ENCODE results near the gene ZNF831.

Gene ZNF831

DNA sequence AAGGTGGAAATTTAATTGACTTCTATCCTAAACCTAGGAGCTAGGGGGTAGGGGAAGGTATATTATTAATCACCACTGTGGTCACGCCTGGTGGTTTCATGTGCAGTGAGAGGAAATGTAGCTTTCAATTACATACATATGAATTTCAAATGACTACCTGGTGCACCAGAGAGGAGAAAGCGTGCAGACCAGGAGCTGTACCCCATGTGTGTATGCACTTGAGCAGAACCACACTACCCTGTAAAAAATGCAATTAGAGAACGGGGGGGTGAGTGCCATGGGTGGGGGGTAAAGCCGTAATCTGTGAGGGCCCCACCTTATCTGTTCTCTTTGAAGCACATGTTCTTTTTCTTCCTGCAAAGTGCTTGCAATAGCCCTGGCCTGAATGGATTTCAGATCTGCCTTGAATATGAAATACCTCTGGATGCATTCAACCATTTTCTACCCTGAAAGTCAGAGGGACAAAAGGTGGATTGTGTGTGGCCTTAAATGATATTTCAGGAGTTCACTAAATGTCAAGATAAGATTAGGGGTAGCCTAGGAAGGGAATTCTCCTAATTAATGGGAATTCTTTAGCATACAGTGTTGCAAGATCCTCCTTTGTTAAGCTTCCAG, 105.9 kb downstream of the ZNF831 start:
- Histone ChIP-seq H3K27ac (ENCODE audit: low read depth, low read length) (no peak overlapping the region), H3K9ac (ENCODE audit: low read length) (no peak overlapping the region), H3K4me1 (ENCODE audit: control insufficient read depth, insufficient read depth, low read length) (no peaks in the 10 kb centered on the region), H3K36me3 (ENCODE audit: control insufficient read depth, insufficient read depth, low read length) (no peaks in the 10 kb centered on the region), H3K4me3 (ENCODE audit: low read length) (no peak overlapping the region), H3K27me3 (ENCODE audit: control insufficient read depth, insufficient read depth, low read length) (no peaks in the 10 kb centered on the region)

DNA sequence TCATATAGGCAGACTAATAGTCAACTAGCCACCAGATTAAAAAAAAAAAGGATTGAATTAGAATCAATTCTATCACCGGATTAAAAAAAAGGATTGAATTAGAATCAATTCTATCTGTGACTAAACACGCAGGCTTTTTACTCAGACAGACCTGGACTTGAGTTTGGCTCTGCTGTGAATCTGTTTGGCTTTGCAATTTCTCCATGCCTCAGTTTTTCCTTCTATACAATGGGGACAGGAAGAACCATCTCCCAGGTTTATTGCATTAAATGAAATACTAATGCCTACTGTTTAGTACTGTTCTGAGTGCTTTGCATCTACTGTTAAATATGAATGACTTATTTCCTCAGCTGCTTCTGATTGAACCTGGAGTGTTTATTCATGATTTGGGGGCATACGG, 106.8 kb downstream of the ZNF831 start:
- H3K27me3 ChIP-seq (ENCODE audit: control insufficient read depth, insufficient read depth, low read length): peaks cover under 1% of the 10 kb centered on the region
- no peaks in the 10 kb centered on the region for H3K36me3 ChIP-seq (ENCODE audit: control insufficient read depth, insufficient read depth, low read length)
- H3K4me3 ChIP-seq (ENCODE audit: low read length): no peak overlapping the region
- H3K9ac ChIP-seq (ENCODE audit: low read length): no peak overlapping the region
- H3K27ac ChIP-seq (ENCODE audit: low read depth, low read length): no peak overlapping the region
- H3K4me1 ChIP-seq (ENCODE audit: control insufficient read depth, insufficient read depth, low read length): no peaks in the 10 kb centered on the region

DNA sequence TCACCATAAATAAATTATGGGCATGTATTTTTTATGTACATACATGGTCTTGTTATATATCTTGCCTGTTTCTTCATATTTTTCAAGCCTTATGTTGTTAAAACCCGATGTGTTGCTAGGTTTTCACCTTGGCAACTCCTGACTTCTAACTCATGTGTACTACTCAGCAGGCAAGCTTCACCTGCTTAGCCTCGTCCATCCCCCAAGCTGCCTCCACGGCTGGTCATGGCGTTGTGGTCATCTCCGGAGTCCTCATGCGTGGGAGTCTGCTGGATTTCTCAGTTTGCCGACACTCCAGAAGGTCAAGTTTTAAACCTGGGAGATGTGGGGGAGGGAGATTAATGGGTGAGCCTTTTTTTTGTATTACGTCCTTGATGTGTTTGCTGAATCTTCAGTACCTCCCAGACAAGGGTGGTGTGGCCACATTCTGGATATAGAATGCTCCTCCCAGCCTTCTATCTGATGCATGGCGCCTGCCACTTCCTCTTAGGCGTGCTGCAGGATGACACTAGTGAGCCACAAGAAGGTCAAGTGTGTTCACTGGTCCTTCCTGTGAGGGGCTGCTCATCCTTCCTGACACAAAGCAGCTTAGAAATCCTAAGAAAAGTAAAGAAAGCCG, 110.2 kb downstream of the ZNF831 start:
- no peaks in the 10 kb centered on the region for H3K4me1 ChIP-seq (ENCODE audit: control insufficient read depth, insufficient read depth, low read length)
- H3K9ac ChIP-seq (ENCODE audit: low read length): no peak overlapping the region
- H3K27ac ChIP-seq (ENCODE audit: low read depth, low read length): no peak overlapping the region
- H3K36me3 ChIP-seq (ENCODE audit: control insufficient read depth, insufficient read depth, low read length): no peaks in the 10 kb centered on the region
- H3K27me3 ChIP-seq (ENCODE audit: control insufficient read depth, insufficient read depth, low read length): peaks cover 2% of the 10 kb centered on the region
- no peak overlapping the region for H3K4me3 ChIP-seq (ENCODE audit: low read length)

DNA sequence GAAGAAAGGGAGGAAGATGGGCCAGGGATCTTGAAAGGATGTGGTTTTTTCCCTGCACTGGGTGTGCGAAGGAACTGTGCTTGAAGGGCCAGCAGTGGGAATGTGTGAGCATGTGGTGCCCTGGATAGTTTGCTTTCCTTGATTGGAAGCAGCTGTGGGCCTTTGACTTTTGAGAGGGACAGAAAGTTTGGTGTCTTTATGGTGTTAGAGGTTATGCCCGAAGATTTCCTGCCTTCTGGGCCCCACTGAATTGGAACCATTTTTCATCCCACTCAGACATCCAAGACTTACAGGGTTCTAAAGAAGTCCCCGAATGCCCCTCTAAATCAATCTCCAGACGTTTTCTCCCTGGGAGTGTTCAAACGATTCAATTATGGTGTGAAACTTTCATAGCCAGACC, 113.3 kb downstream of the ZNF831 start:
- H3K27ac ChIP-seq (ENCODE audit: low read depth, low read length): no peak overlapping the region
- peaks cover 2% of the 10 kb centered on the region for H3K27me3 ChIP-seq (ENCODE audit: control insufficient read depth, insufficient read depth, low read length)
- H3K4me1 ChIP-seq (ENCODE audit: control insufficient read depth, insufficient read depth, low read length): no peaks in the 10 kb centered on the region
- no peak overlapping the region for H3K9ac ChIP-seq (ENCODE audit: low read length)
- no peak overlapping the region for H3K4me3 ChIP-seq (ENCODE audit: low read length)
- no peaks in the 10 kb centered on the region for H3K36me3 ChIP-seq (ENCODE audit: control insufficient read depth, insufficient read depth, low read length)

DNA sequence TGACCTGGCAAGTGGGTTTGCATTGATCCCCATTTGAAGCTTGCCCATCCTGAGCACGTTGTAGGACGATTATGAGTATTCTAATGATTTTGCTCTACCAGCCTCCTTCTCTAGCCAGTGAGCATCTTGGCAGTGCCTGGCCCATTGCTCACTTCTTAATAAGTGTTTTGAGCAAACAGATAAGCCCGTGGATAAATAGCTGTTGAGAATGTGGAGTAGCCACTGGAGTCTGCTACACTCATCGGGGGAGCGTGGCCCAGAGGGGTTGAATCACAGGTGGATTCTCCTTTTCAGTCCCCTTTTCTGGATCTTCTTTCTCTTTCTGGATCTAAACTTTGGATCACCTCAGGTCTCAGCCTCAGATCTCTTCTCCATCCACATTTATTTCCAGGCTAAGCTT, 120.8 kb downstream of the ZNF831 start:
- no peak overlapping the region for H3K9ac ChIP-seq (ENCODE audit: low read length)
- no peak overlapping the region for H3K4me3 ChIP-seq (ENCODE audit: low read length)
- no peak overlapping the region for H3K27ac ChIP-seq (ENCODE audit: low read depth, low read length)
- no peaks in the 10 kb centered on the region for H3K4me1 ChIP-seq (ENCODE audit: control insufficient read depth, insufficient read depth, low read length)
- H3K36me3 ChIP-seq (ENCODE audit: control insufficient read depth, insufficient read depth, low read length): no peaks in the 10 kb centered on the region
- no peaks in the 10 kb centered on the region for H3K27me3 ChIP-seq (ENCODE audit: control insufficient read depth, insufficient read depth, low read length)

DNA sequence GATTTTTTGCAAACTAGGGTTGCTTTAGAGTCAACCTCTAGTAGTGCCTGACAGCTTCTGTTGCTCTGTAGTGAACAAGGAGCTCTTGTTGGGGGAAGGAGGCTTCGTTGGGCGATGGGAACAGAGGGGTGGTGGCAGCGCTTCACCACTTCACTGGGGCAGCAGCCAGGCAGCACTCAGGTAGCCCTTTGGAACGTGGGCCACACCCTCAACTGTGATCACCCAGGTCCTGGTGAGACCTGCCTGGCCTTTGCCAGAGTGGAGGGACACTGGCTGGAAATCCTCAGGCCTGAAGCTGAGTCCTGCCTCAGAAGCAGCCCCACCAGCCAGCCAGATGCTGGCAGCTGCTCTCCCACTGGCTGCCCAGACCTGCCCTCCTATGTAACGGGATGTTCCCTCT, 126.4 kb downstream of the ZNF831 start:
- no peak overlapping the region for H3K27ac ChIP-seq (ENCODE audit: low read depth, low read length)
- H3K4me3 ChIP-seq (ENCODE audit: low read length): no peak overlapping the region

DNA sequence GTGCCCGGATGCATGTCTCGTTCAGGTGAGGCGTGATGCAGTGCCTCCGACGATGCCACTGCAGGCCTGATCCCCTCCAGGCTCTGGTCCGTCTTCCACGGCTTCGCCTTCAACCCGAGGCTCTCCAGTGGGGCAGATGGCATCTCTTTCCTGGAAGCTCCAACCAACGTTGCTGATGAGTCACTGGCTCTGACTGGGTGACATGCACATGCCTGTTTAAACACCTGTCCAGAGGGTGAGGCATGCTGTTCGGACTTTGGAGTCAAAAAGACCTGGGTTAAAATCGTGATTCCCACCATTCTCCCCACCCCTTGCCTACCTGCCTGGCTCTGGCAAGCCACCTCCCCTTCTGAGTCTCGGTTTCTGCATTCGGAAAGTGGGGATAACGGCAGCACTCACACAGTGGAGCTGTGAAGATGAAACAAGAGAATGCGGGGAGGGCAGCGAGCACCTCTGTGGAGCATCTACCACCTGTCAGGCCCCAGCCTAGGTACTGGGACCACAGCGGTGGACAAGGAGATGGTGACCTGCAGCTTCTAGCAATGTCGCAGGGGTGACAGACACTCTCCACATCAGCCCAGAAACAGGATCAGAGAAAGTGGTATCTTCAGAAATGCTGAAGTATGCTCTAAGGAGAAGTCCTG, 128.2 kb downstream of the ZNF831 start:
- H3K4me3 ChIP-seq (ENCODE audit: low read length): no peak overlapping the region
- no peak overlapping the region for H3K27ac ChIP-seq (ENCODE audit: low read depth, low read length)
- H3K9ac ChIP-seq (ENCODE audit: low read length): no peak overlapping the region
- no peaks in the 10 kb centered on the region for H3K36me3 ChIP-seq (ENCODE audit: control insufficient read depth, insufficient read depth, low read length)
- H3K4me1 ChIP-seq (ENCODE audit: control insufficient read depth, insufficient read depth, low read length): no peaks in the 10 kb centered on the region
- H3K27me3 ChIP-seq (ENCODE audit: control insufficient read depth, insufficient read depth, low read length): no peaks in the 10 kb centered on the region

More for the DNA sequence above, 126.4 kb downstream of the ZNF831 start:
- Histone ChIP-seq H3K4me1 (ENCODE audit: control insufficient read depth, insufficient read depth, low read length) (no peaks in the 10 kb centered on the region), H3K9ac (ENCODE audit: low read length) (no peak overlapping the region), H3K27me3 (ENCODE audit: control insufficient read depth, insufficient read depth, low read length) (no peaks in the 10 kb centered on the region), H3K36me3 (ENCODE audit: control insufficient read depth, insufficient read depth, low read length) (no peaks in the 10 kb centered on the region)

DNA sequence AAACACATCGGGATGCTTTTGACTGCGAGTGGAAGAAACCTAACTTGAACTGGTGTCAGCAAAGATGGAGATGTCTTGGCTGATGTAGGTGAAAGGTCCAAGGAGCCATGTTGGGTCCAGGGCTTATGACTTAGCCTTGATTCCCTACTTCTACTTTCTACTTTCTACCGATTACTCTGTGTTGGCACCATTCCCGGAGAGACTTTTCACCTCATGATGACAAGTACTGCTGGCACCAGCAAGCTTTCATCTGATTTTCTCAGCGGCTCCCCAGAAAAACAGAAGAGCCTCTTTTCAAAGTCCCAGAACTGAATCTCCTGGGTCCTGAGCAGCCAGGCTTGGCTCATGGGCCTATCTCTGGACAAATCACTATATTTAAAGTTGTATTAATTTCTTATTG, 131.9 kb downstream of the ZNF831 start:
- Histone ChIP-seq H3K27ac (ENCODE audit: low read depth, low read length) (no peak overlapping the region), H3K27me3 (ENCODE audit: control insufficient read depth, insufficient read depth, low read length) (peaks cover 2% of the 10 kb centered on the region), H3K9ac (ENCODE audit: low read length) (no peak overlapping the region), H3K4me1 (ENCODE audit: control insufficient read depth, insufficient read depth, low read length) (no peaks in the 10 kb centered on the region), H3K4me3 (ENCODE audit: low read length) (no peak overlapping the region), H3K36me3 (ENCODE audit: control insufficient read depth, insufficient read depth, low read length) (no peaks in the 10 kb centered on the region)

DNA sequence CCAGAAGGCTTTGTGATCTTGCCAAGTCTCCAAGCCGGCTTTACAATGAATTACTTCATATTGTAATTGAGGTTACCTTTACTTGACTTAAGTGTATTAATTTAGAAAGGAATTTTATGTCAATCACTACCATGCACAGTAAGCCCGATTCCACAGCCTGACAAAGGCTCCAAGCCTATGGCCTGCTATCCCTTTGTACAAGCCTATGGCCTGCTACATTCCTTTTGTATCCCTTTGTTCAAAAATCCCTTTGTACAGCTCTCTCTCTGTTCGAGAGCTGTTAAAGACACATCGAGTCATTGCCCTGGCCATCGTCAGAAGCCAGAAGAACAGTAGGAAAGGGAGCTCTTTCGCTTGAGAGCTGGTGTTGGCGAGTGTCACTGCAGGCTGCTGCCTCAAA, 134.1 kb downstream of the ZNF831 start:
- Histone ChIP-seq H3K27ac (ENCODE audit: low read depth, low read length) (no peak overlapping the region), H3K27me3 (ENCODE audit: control insufficient read depth, insufficient read depth, low read length) (peaks cover 4% of the 10 kb centered on the region), H3K9ac (ENCODE audit: low read length) (no peak overlapping the region), H3K36me3 (ENCODE audit: control insufficient read depth, insufficient read depth, low read length) (no peaks in the 10 kb centered on the region), H3K4me3 (ENCODE audit: low read length) (no peak overlapping the region), H3K4me1 (ENCODE audit: control insufficient read depth, insufficient read depth, low read length) (no peaks in the 10 kb centered on the region)

DNA sequence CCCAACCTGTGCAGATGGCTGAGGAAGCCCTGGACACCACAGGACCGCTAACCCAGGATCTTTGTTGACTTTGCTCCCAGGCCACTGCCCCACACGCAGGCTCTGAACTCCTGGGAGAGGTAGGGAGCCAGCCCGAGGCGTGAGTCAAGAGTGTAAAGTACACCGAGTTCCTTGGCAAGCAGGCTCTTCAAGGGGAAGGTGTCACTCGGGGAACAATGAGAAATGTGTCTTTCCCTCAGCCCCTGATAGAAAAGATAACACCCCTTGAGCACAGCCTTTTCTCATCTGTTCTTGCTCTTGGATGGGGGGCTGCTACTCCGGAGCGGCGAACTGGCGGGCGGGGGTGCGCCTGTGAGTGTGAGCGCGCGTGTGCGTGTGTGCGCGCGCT, 136.3 kb downstream of the ZNF831 start:
- Histone ChIP-seq H3K9ac (ENCODE audit: low read length) (no peak overlapping the region), H3K4me3 (ENCODE audit: low read length) (no peak overlapping the region), H3K4me1 (ENCODE audit: control insufficient read depth, insufficient read depth, low read length) (no peaks in the 10 kb centered on the region), H3K27ac (ENCODE audit: low read depth, low read length) (no peak overlapping the region), H3K27me3 (ENCODE audit: control insufficient read depth, insufficient read depth, low read length) (peaks cover 4% of the 10 kb centered on the region), H3K36me3 (ENCODE audit: control insufficient read depth, insufficient read depth, low read length) (no peaks in the 10 kb centered on the region)

DNA sequence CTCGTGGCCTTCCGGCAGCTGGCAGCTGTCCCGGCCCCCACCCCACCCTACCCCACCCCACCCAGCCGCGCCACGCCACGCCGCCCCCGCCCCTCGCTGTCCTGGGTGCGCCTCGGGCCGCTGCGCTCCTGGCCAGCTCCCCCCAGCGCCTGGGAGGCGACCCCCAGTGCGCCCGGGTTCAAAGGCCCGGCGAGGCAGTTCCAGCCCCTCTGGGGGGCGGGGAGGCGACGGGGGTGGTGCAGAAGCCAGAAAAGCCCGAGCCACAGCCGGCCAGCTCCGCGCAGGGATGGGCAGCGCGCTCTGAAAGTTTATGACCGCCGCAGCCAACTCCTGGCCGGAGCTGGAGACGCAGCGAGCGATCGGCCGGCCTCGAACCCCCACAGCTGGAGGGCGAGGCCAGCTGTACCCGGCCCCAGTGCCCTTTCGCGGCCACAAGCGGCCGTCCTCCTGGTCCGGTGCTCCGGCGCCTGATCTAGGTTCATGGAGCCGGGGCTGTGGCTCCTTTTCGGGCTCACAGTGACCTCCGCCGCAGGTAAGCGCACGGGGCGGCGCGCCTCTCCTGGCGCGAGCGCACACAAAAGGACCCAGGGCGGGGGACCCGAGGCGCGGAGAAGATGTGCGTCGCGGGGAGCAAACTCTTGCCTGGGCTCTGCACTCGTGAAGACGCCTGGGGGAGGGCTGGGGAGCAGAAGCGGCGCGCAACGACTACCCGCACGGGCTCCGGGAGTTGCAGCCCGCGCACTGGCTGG, 136.9 kb downstream of the ZNF831 start, which contains the start of gene EDN3:
EDN3 (plus strand) TSS at position 279 of the 749 bp plus-strand sequence; CDS start at position 481, 202 bp downstream.
- H3K4me1 ChIP-seq (ENCODE audit: control insufficient read depth, insufficient read depth, low read length): no peaks in the 10 kb centered on the region
- no peak within 1 kb of the TSS for H3K4me3 ChIP-seq (ENCODE audit: low read length)
- H3K27ac ChIP-seq (ENCODE audit: low read depth, low read length): no peak within 1 kb of the TSS
- peaks cover 4% of the 10 kb centered on the region for H3K27me3 ChIP-seq (ENCODE audit: control insufficient read depth, insufficient read depth, low read length)
- H3K9ac ChIP-seq (ENCODE audit: low read length): no peak within 1 kb of the TSS
- no peaks in the 10 kb centered on the region for H3K36me3 ChIP-seq (ENCODE audit: control insufficient read depth, insufficient read depth, low read length)

DNA sequence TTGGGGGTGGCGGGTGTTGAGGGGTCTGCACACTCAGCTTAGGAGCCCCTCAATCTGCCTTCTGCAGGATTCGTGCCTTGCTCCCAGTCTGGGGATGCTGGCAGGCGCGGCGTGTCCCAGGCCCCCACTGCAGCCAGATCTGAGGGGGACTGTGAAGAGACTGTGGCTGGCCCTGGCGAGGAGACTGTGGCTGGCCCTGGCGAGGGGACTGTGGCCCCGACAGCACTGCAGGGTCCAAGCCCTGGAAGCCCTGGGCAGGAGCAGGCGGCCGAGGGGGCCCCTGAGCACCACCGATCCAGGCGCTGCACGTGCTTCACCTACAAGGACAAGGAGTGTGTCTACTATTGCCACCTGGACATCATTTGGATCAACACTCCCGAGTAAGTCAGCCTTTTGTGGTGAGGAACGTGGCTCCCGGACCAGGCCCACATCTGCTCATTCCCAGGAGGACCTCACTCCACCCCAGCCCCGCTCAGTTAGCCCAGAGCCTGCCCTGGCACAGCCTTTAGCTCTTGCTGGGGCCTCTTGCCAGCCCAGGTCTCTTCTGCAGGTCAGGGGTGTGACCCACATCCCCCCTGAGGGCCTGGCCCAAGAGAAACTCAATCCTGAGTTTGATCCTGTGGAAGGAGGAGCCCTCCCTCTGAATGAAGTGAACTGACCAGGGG, 137.9 kb downstream of the ZNF831 start:
- Histone ChIP-seq H3K4me1 (ENCODE audit: control insufficient read depth, insufficient read depth, low read length) (no peaks in the 10 kb centered on the region), H3K36me3 (ENCODE audit: control insufficient read depth, insufficient read depth, low read length) (no peaks in the 10 kb centered on the region), H3K4me3 (ENCODE audit: low read length) (no peak overlapping the region), H3K9ac (ENCODE audit: low read length) (no peak overlapping the region), H3K27me3 (ENCODE audit: control insufficient read depth, insufficient read depth, low read length) (peaks cover 4% of the 10 kb centered on the region), H3K27ac (ENCODE audit: low read depth, low read length) (no peak overlapping the region)

All from rectal smooth muscle tissue (tissue), 1 donor.